GM18502 (cell line): ENCODE results near the gene SH3RF3.

Source experiments
- ATAC-seq: cut with Tn5 transposase; IDR thresholded peaks from one replicate; pipeline ENCODE4 v1.9.1; 2021; ENCODE audit warnings: mild to moderate bottlenecking; ENCODE audit not compliant: unreplicated experiment, poor library complexity

SH3RF3 gene

DNA sequence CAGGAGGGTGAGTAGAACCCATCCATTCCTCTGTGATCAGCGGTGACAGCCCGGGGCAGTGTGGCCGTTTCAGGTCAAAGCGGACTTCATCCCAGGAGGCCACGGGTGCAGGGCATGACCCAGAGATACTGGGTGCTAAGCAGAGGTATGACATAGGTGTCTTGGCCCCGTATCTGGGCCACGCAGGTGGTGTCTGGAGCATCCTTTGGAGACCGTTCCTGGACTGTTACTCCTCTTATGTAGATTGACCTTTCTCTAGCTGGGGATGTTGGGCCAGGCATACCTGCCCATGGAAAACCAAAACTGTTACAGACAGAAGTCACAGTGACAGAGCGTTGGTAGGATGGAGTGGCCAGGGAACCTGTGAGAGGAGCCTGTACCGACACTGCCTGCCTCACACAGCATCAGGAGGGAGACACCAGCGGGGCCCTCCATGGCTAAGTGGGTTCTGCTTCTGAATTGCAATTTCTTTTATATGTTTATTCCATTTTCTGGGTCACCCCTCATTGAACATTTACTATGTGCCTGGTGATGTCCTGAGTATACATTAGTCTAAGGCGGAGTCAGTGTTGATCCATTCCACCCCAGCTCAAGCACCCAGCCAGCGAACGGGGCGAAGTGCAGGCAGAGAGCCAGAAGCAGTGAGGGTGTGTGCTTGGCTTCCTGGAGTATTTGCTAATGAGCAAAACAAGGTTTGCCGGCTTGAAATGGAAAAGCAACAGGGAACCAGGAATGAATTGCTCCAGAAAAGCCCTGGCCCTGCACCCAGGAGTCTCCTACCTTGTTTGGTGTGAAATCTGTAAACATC lies 141.7 kb downstream of the SH3RF3 start:
- no peak for ATAC-seq

DNA sequence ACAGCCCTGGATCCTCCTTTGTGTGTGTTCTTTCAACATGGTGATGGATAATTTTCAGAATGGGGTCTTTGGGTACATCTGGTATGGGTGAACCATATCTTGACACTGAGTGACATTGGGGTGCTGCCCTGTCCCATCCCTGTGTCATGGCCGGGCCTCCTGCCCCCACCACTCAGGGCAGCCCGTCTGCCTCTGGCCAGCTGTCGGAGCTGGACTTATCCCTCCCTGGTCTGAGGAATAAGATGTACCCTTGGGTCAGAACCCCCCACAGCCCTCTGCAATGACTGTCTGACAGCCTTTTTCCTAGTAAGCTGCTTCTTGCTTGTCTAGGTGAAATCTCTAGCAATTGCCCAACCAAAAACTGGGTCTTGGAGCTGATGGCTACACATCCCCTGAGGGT lies 142.9 kb downstream of the SH3RF3 start:
- ATAC-seq, result no peak

GRCh38 chr2:109272461-109272860 lies 143.5 kb downstream of the SH3RF3 start:
- no peak for ATAC-seq

- ATAC-seq, result no peak
Observed at GRCh38 chr2:109275120-109276012, 146.4 kb downstream of the SH3RF3 start.

DNA sequence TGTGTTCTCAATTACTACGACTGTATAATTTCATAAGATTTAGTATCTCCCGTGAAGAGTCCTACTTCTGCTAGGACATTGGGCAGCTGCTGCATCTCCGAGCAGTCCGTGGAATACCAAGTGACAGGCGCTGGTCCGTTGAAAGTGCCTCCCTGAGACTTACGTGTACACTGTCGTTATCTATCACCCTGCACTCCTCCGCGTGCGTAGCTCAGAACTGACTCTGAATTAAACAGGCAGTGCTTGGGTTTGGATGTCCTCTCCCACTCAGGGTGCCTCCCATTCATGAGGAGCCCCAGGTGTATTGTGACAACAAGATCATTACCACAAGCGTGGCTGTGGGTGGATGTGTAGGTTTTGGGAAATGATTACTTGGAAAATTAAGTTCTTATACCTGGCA lies 148.4 kb downstream of the SH3RF3 start:
- ATAC-seq, result no peak

- ATAC-seq, result no peak
Observed at GRCh38 chr2:109279243-109279860, 150.3 kb downstream of the SH3RF3 start.

GRCh38 chr2:109280804-109281203 lies 151.8 kb downstream of the SH3RF3 start:
- no peak for ATAC-seq

DNA sequence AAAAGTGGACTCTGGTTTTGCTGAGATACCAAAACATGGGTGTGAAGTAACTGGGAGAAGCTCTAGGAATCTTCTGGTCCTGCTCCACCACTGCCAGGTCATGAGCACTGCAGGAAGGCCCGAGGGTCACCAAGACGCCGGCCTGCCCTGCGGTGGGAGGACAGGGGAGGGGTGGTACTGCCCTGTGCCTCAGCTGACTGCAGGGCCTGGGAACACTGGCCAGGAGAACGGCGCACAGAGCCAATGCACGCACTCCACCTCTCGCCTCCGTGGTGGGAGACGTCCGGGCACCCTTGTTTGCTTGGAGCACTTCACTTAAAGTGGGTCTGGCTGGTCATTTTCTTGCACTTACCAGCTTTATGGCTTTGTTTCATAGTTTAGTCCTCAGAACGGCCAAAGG lies 153.4 kb downstream of the SH3RF3 start:
- no peak for ATAC-seq

DNA sequence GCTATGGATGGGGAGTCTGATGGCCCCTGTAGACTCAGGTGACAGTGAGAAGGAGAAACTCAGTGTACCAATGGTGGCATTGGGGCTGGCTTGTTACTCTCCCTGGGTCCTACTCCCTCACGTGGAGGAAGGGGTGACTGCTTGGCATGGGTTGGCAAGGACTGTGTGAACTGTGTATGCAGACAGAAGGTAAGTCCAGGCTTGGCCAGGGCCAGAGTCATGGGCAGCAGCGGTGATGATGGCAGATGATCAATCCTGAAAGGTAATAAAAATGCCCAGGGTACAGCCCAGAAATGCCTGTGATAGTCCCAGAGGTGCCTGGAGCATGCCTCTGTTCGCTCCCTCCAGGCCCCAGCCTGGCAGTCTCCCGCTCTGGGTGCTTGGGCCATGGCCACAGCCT lies 153.9 kb downstream of the SH3RF3 start:
- ATAC-seq, result no peak

- no peak for ATAC-seq
Observed at GRCh38 chr2:109284826-109285225, 155.8 kb downstream of the SH3RF3 start.

DNA sequence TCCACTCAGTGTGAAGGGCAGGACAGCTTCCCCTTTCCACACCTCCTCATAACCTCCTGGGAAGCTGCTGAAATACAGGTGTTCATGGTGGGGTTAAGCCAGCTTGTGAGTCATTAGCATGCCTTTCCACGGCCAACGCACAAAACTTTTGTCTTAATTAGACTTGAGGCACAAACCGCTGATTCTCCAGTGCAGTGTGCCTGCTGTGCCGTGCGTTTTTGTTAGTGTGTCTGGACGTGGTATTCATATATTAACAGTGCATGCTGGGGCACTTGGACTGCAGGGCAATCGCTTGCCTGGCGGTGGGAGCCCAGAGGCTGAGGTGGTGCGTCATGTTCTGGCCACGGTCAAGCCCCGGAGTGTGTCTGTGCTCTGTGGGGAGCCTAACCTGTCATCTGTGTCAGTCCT lies 156.2 kb downstream of the SH3RF3 start:
- ATAC-seq, result no peak

GRCh38 chr2:109287413-109287812 lies 158.4 kb downstream of the SH3RF3 start:
- ATAC-seq, result no peak

DNA sequence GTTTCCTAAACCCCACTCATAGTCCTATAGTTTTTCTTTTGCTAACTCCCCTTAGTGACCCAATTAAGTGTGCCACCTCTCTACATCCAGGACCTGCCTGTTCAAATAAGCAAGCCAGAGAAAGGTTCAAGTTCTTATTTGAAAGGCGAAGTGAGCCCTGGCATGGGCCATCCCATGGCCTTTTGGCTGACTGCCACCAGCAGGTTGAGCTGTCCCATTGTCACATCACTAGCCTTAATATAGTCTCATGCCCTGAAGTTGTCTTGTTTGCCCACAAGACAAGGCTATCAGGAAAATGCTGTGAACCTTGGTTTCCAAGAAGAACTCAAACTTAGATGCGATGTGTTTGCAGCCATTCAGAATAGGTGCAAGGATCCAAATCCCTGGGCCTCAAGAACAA lies 158.8 kb downstream of the SH3RF3 start:
- no peak for ATAC-seq

- ATAC-seq, result no peak
Observed at GRCh38 chr2:109288544-109289368, 159.8 kb downstream of the SH3RF3 start.

GRCh38 chr2:109289504-109290222 lies 160.7 kb downstream of the SH3RF3 start:
- no peak for ATAC-seq

GRCh38 chr2:109290887-109291643 lies 162.1 kb downstream of the SH3RF3 start:
- ATAC-seq, result no peak

DNA sequence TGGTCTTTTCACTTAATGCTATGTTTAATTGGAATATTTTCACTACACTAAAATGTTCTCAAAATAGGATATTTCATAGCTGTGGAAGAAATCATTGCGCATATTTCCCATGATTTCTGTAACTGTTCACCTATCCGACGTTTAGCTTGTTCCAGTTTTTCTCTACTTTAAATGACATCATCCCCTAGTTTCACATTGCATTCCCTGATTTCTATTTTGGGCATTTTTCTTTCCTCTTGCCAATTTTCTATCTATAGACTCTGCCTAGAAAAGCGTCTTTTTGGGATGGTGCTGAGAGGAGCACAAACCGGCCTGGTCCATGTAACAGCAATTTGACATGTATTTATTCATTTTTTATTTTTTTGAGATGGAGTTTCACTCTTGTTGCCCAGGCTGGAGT lies 163.4 kb downstream of the SH3RF3 start:
- no peak for ATAC-seq

DNA sequence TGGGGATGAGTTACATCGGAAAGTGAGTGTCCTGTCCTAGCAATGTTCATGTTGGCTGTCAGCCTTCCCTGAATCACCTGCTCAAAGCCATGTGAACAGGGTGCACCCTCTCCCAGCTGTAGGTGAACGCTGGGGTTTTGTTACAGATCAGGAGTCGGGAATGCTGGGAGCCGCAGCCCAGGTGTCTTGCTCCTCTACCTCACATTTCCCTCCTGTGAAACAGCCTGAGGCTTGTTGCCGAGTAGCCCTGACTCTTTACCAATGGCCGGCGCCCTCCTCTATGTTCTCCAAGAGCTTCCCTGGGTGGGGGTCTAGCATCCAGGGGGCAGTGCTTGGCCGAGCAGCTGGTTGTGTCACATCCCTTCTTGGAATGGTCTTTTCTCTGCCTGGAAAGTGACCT lies 164.7 kb downstream of the SH3RF3 start:
- no peak for ATAC-seq

DNA sequence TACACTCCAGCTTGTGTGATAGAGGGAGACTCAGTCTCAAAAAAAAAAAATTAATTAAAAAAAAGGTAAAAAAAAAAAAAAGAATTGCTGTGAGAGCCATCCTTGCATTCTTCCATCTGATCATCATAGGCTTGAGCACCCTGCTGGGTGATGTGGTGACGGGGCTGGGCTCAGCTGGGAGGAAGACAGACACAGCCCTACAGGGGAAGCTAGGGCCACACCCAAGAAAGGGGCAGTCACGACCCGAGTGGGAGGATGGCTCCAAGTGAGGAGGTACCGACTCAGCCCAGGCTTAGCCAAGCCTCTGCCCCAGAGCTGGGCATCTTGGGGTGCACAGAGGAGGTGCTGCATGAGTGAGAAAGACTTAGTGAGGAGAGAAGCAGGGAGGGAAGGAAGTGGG lies 165.5 kb downstream of the SH3RF3 start:
- ATAC-seq, result no peak
